Activated naive CD8-positive, alpha-beta T cell treated with anti-CD3 and anti-CD28 coated beads, Interleukin-2, amount 50 U/mL, for 24 hours (primary cell): ENCODE results near the gene OR2T6.
A peak's percentile ranks its signal among the peaks of the same experiment; 100 is the strongest.
"Not testable (repeated sequence)": the region's sequence is repeated elsewhere in the genome, so short reads cannot be mapped to it uniquely, and the experiment has no call there.

Experiments used
- ATAC-seq: fragments of 150-1000 bp; cut with Tn5 transposase; one replicate; pipeline ENCODE4 v1.10.0; 2021
- DNase-seq: peaks from one replicate; pipeline ENCODE4 v3.0.0; 2021
- H3K27ac Mint-ChIP-seq: one replicate; pipeline ENCODE4 v1.8.0; 2021; ENCODE audit warnings: mild to moderate bottlenecking, mixed read lengths
- H3K27me3 Mint-ChIP-seq: one replicate; pipeline ENCODE4 v1.8.0; 2021; ENCODE audit warnings: mixed read lengths
- H3K36me3 Mint-ChIP-seq: one replicate; pipeline ENCODE4 v1.8.0; 2021; ENCODE audit warnings: low read depth, mixed read lengths
- H3K4me1 Mint-ChIP-seq: one replicate; pipeline ENCODE4 v1.8.0; 2021; ENCODE audit warnings: mixed read lengths
- H3K4me3 Mint-ChIP-seq: one replicate; pipeline ENCODE4 v1.8.0; 2021; ENCODE audit warnings: mild to moderate bottlenecking, moderate library complexity, mixed read lengths
- H3K9me3 Mint-ChIP-seq: one replicate; pipeline ENCODE4 v1.8.0; 2021; ENCODE audit warnings: mixed read lengths

The OR2T6 gene

DNA sequence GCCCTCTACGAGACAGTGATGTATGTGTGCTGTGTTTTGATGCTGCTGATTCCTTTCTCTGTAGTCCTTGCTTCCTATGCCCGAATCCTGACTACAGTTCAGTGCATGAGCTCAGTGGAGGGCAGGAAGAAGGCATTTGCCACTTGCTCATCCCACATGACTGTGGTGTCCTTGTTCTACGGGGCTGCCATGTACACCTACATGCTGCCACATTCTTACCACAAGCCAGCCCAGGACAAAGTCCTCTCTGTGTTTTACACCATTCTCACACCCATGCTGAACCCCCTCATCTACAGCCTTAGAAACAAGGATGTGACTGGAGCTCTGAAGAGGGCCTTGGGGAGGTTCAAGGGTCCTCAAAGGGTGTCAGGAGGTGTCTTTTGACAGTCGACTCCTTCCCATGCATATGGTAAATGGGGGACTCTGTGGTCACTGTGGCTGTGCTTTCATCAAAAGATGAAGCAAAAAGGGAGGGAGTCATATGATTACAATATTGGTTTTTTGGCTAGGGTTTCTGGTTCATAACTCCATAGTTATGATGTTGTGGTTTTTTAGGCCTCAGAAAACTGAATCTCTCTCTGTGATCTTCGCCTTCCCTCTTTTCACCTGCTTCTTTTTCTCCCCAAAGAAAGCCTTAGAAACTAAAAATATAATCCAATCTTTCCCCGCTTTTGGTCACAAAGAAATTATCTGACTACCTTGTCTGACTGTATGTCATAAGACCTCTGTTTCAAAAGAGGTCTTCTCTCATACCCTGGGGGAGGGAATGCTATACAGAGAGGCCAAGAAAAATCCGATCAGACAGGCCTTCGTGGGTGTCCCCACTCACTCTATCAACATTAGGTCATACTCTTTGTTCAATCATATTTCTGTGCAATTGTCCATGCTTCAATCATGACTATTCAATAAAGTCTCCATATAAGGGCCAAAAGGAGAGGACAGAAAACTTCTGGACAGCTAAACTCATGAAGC lies 31.5 kb downstream of the OR2T6 start:
- Mint-ChIP-seq H3K4me1 (peaks cover 7% of the 10 kb centered on the region), H3K27me3 (no peaks in the 10 kb centered on the region), H3K4me3 (no peak overlapping the region), H3K36me3 (peaks cover 3% of the 10 kb centered on the region), H3K9me3 (peaks cover 33% of the 10 kb centered on the region), H3K27ac (no peak overlapping the region)
- DNase-seq (no peak), ATAC-seq (peak; percentile 20)

DNA sequence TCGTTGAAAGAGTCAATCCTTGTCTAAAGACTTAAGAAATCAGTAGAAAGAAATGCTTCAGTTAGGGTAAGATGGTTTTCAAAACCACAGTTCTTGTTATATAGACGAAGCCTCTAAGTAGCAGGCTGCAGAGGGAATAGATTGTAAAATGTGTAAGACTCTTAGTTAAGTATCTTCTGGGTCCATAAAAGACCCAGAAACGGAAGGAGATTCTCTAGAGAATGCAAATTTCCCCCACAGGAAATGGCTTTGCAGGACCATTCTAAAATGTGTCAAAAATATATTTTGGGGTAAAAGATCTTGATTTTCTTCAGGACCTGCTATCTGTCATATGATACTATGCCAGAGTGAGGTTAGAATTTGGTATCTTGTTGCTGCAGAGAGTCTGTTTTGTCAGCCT lies 40.7 kb downstream of the OR2T6 start:
- no peak overlapping the region for H3K27ac Mint-ChIP-seq
- H3K4me3 Mint-ChIP-seq = no peak overlapping the region
- H3K36me3 Mint-ChIP-seq = peaks cover 8% of the 10 kb centered on the region
- no peak for ATAC-seq
- no peak for DNase-seq
- peaks cover 26% of the 10 kb centered on the region for H3K9me3 Mint-ChIP-seq
- no peaks in the 10 kb centered on the region for H3K27me3 Mint-ChIP-seq
- peaks cover 29% of the 10 kb centered on the region for H3K4me1 Mint-ChIP-seq

DNA sequence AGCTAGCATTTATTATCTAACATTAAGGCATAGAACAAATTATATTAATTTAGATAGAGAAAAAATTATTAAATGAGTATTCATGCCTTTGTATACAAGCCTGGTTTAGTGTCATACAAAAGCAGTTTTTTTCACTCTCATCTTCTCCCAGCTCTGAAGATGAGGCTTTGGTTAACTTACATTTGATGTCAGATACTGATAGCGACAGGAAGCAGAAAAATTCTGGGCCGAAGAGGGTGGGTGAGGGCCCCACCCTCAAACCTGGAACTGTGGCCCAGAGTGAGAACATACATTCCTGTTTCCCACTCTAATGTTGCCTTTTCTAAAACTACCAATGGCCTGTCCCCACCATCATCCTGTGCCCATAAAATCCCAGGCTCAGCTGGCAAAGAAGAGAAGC lies 42.3 kb downstream of the OR2T6 start:
- Mint-ChIP-seq H3K27ac (no peak overlapping the region), H3K27me3 (no peaks in the 10 kb centered on the region), H3K36me3 (peaks cover 8% of the 10 kb centered on the region), H3K4me3 (no peak overlapping the region), H3K4me1 (peaks cover 29% of the 10 kb centered on the region), H3K9me3 (peaks cover 29% of the 10 kb centered on the region)
- ATAC-seq = no peak
- DNase-seq = no peak

DNA sequence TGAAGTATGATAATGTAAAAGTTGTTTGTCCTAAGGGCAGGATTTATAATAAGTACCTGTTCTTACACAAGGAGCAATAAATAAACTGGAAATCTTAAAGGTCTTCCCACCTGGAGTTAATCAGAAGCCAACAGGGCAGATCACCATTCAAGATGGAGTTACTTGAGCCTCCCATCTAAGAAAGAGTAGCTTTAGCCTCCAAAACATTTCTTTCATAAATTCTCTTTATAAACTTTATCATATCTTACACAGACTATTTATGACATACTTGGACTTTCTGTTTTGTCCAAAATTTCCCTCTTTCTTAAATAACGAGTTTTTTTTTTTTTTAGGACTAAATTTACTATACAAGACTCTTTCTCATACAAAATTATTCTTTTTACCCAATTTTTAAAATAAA lies 45.8 kb downstream of the OR2T6 start:
- no peak overlapping the region for H3K27ac Mint-ChIP-seq
- peaks cover 8% of the 10 kb centered on the region for H3K36me3 Mint-ChIP-seq
- no peak overlapping the region for H3K4me3 Mint-ChIP-seq
- peaks cover 23% of the 10 kb centered on the region for H3K4me1 Mint-ChIP-seq
- H3K27me3 Mint-ChIP-seq = no peaks in the 10 kb centered on the region
- ATAC-seq = no peak
- peaks cover 25% of the 10 kb centered on the region for H3K9me3 Mint-ChIP-seq
- no peak for DNase-seq

DNA sequence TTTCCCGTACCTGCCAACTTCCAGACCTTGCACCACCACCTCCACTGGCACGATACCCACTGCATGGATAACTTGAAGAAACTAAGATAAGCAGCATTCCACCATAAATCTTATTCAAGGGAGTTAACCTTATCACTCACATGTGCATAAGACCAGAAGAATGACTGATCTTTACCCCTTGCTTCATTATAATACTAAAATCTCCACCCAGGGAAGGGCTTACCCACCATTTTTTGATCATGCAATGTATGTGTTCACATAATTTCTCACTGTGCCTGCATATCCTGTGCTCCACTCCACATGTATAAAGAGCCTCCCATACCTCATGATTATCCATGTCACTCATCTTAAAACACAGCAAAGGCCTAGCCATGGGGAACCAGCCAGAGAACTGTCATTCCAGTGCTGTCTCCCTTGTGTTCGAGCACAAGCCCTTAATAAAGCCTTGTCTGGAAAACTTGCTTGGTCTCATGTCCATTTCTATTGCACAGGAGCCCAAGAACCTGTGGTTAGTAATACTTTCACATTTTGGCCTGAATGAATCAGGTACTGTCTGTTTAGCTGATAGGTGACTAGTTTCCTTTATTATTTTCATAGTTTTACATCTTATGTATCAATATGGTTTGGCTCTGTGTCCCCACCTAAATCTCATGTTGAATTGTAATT lies 52.1 kb downstream of the OR2T6 start:
- H3K27me3 Mint-ChIP-seq, H3K9me3 Mint-ChIP-seq, H3K4me1 Mint-ChIP-seq, DNase-seq, H3K4me3 Mint-ChIP-seq, H3K36me3 Mint-ChIP-seq, H3K27ac Mint-ChIP-seq, ATAC-seq: not testable (repeated sequence)

DNA sequence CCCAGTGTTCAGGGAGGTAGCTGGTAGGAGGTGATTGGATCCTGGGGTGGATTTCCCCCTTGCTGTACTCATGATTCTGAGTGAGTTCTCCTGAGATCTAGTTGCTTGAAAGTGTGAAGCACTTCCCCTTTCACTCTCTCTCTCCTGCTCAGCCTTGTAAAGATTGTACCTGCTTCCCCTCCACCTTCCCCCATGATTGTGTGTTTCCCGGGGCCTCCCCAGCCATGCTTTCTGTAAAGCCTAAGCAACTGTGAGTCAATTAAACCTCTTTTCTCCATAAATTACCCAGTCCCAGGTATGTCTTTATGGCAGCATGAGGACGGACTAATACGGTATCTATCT lies 52.6 kb downstream of the OR2T6 start:
- H3K9me3 Mint-ChIP-seq, DNase-seq, H3K36me3 Mint-ChIP-seq, H3K27me3 Mint-ChIP-seq, H3K4me1 Mint-ChIP-seq, ATAC-seq, H3K4me3 Mint-ChIP-seq, H3K27ac Mint-ChIP-seq: not testable (repeated sequence)

DNA sequence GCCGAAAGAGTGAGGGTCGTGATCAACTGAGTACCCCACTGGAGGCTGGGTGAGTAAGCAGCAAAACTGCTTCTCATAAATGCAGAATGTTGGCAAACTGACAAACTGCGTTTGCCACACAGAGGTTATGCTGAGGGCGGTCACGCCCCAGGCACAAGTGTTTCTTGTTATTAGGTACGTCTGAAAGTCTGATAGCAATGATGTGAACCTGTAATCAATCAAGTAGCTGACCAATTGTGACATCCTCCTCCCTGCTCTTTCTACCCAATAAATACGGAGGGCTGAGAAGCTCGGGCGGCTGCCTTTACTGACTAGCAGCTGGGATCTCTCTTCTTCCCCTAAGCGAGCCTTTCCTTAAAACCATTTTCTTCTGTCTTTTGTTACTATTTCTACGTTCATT lies 56.1 kb downstream of the OR2T6 start:
- not testable (repeated sequence) for H3K36me3 Mint-ChIP-seq, H3K9me3 Mint-ChIP-seq, H3K4me1 Mint-ChIP-seq, H3K27ac Mint-ChIP-seq, ATAC-seq, H3K4me3 Mint-ChIP-seq, H3K27me3 Mint-ChIP-seq, DNase-seq

DNA sequence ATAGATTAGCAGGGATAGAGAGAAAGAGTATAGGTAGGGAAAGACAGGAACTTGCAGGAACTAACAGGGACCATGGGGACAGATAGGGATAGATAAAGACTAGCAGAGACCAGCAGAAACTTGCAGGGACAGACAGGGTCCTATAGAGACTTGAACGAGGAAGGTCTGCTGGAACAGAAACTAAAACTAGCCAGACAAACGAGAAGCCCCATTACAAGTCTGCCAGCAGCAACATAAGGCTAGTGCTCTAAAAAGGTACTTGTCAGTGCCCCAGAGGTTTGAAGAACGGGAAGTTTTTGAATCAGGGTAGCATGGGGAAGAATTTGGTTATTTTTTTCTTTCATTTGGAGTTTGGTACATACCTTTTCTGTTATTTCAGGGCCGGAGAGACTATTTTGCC lies 56.7 kb downstream of the OR2T6 start:
- ATAC-seq, H3K36me3 Mint-ChIP-seq, H3K4me3 Mint-ChIP-seq, H3K9me3 Mint-ChIP-seq, DNase-seq, H3K27me3 Mint-ChIP-seq, H3K27ac Mint-ChIP-seq, H3K4me1 Mint-ChIP-seq: not testable (repeated sequence)

DNA sequence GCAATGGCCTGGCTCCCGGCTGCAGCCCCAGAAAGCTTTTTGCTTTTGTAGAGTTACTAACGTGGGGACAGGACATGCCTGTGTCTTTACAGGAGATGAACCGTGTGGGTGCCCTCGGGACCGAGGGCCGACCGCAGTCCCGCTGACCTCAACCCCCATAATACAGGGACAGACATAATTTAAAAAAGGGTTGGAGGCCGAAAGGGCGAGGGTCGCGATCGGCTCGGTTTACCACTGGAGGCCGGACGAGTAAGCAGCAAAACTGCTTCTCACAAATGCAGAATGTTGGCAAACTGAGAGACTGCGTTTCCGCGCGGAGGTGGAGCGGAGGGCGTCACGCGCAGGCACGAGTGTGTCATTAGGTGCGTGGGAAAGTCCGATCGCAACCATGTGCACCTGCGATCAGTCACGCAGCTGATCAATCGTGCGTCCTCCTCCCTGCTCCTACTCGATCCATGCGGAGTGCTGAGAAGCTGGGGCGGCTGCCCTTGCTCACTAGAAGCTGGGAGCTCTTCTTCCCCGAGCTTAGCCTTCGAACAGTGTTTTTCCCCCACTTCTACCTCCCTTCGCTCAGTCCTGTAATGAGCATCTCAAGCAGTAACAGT lies 58.4 kb downstream of the OR2T6 start:
- ATAC-seq, H3K27me3 Mint-ChIP-seq, H3K36me3 Mint-ChIP-seq, H3K27ac Mint-ChIP-seq, H3K4me3 Mint-ChIP-seq, H3K4me1 Mint-ChIP-seq, H3K9me3 Mint-ChIP-seq, DNase-seq: not testable (repeated sequence)

DNA sequence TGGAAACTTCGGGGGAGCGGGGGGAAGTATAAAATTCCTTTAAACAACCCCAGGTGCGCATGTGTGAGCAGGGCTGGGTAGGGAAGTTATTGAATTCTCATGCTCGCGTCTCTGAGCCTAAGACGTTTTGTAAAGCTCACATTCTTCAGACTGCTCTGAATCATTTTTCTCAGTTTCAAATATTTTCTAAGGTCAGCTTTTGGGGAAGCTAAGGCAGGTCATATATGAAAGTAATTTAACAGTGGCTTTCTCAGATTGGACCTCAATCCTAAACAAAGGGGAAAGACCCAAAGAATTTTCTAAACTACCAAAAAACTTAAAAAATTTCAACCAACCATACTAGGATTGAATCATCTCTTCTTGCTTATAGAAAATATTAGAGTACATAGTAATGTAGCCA lies 59.4 kb downstream of the OR2T6 start:
- H3K27ac Mint-ChIP-seq, H3K36me3 Mint-ChIP-seq, DNase-seq, H3K4me3 Mint-ChIP-seq, H3K4me1 Mint-ChIP-seq, H3K27me3 Mint-ChIP-seq, ATAC-seq, H3K9me3 Mint-ChIP-seq: not testable (repeated sequence)

DNA sequence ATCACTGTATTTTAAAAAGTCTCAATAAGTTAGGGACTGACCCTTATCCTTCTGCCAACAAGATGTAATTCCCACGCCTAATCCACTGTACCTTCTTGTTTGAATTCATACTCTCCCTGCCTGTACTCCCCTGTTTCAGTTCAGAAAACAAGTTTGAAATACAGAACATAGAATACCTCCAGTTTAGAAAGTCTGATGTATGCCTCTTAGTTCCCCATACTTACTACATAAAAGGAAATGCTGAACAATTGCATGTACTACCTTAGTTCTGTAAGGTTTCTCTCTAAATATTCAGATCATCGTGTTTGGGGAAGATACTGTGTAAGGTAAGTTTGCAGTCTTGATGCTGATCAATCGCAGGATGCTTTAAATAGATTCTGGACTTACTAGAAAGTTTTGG lies 60.8 kb downstream of the OR2T6 start:
- not testable (repeated sequence) for H3K9me3 Mint-ChIP-seq

DNA sequence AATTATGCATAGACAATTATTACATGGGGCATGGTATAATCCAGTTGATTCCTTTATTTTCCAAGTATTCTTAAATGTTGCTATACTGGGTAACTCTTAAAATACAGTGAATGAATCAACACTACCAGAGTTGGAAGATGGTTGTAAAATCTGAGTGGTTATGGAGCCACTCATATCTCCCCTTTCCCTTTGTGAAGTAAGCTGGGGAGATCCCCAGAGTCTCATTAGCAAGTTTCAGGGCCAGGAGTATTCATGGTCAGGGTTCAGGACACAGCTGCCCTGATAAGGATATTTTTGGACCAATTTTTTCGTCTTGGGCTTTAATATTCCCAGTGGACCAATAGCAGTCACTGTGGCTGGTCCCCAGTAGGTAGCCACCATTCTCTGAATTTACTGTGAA lies 63.1 kb downstream of the OR2T6 start:
- not testable (repeated sequence) for DNase-seq, H3K27me3 Mint-ChIP-seq, H3K27ac Mint-ChIP-seq, H3K36me3 Mint-ChIP-seq, H3K4me1 Mint-ChIP-seq, ATAC-seq, H3K4me3 Mint-ChIP-seq, H3K9me3 Mint-ChIP-seq

More for the DNA sequence above, 60.8 kb downstream of the OR2T6 start:
- DNase-seq, H3K27ac Mint-ChIP-seq, ATAC-seq, H3K36me3 Mint-ChIP-seq, H3K27me3 Mint-ChIP-seq, H3K4me3 Mint-ChIP-seq, H3K4me1 Mint-ChIP-seq: not testable (repeated sequence)

DNA sequence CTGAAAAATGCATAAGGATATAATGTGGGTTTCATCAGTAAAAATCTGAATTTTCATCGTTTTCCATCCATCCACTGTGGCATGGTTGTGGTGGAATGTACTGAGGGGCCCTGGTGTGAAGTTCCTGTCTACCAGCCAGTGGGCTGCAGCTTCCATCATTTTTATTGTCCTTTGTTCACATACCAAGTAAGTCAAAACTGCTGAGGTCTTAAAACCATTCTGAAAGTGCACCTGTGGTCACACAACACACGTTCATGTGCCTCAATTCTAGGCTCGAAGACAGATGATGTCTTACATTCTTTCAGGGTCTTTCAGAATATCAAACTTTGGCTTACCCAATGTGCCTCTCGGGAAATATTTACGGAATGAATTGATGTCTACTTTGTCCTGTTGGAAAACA lies 63.7 kb downstream of the OR2T6 start:
- DNase-seq, ATAC-seq, H3K27me3 Mint-ChIP-seq, H3K4me3 Mint-ChIP-seq, H3K4me1 Mint-ChIP-seq, H3K9me3 Mint-ChIP-seq, H3K36me3 Mint-ChIP-seq, H3K27ac Mint-ChIP-seq: not testable (repeated sequence)
